H7 (cell line): Measurements from ENCODE around the gene SLC45A1. TPM values are rescaled to one million over a fixed set of nuclear protein-coding genes. Genes with fewer than 3 reads are reported as not detected.

Experiments
- DNase-seq: peaks from one replicate; pipeline ENCODE4 v3.0.0; 2012
- H3K27me3 ChIP-seq: 2 replicates; pipeline ENCODE4 v1.6.0; 2011; ENCODE audit warnings: mild to moderate bottlenecking, low read length; ENCODE audit not compliant: control insufficient read depth, insufficient read depth
- H3K36me3 ChIP-seq: replicated peaks from 2 replicates; pipeline ENCODE4 v1.5.1; 2011; ENCODE audit warnings: low read length; ENCODE audit not compliant: control insufficient read depth, insufficient read depth
- H3K4me3 ChIP-seq: 2 replicates; pipeline ENCODE4 v1.5.1; 2011; ENCODE audit warnings: low read depth, mild to moderate bottlenecking, control low read depth, low read length, moderate library complexity; ENCODE audit not compliant: insufficient read depth
- total RNA-seq: library from RNA; depleted of rRNA; stranded (reverse); fragments of >200 nt; shearing (Covaris generic); gene quantifications from 2 replicates; pipeline ENCODE4 v1.2.3, GENCODE V29; 2014

Gene SLC45A1
- total RNA-seq, 1 experiment from 2014 or later, result 0.90 TPM

DNA sequence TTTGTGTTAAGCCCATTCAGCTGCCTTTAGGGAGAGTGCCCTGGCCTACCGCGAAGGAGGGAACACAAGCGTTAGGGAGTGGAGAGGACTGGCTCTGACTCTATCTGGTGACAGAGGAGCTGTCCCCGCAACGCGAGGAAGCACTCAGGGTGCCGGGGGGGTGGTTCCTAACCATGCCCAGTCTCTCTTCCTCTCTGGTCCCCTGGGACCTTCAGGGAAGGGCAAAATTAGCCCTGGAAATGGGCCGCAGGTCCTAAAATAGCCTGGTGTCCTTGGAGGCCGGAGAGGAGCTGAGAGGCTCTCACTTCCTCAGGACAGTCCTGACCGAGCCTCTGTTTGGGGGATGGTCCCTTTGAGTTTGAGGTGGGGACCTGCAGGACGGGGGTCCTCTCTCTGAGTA lies 5.8 kb downstream of the SLC45A1 start:
- H3K36me3 ChIP-seq, result no peaks in the 10 kb centered on the region
- peak; percentile 56 for DNase-seq
- H3K4me3 ChIP-seq, result no peak overlapping the region
- peaks cover under 1% of the 10 kb centered on the region; the same call in 1 of the 2 replicates for H3K27me3 ChIP-seq

DNA sequence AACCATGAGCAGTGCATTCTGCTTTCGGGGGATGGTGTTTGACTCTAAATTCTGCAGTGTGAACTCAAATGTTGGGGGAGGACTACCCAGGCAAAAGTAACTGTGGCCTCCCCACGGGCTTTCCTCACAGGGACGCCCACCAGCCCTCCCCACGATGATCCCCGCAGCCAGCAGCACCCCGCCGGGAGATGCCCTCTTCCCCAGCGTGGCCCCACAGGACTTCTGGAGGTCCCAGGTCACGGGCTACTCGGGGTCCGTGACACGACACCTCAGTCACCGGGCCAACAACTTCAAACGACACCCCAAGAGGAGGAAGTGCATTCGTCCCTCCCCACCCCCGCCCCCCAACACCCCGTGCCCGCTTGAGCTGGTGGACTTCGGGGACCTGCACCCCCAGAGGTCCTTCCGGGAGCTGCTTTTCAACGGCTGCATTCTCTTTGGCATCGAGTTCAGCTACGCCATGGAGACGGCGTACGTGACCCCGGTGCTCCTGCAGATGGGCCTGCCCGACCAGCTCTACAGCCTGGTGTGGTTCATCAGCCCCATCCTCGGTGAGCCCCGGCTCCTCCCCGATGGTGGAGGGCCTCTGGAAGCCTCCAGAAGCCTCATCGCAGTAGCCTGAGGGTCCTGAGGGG lies 6.4 kb downstream of the SLC45A1 start:
- no peaks in the 10 kb centered on the region for H3K27me3 ChIP-seq
- H3K36me3 ChIP-seq, result no peaks in the 10 kb centered on the region
- no peak overlapping the region for H3K4me3 ChIP-seq
- DNase-seq, result peak; percentile 49

DNA sequence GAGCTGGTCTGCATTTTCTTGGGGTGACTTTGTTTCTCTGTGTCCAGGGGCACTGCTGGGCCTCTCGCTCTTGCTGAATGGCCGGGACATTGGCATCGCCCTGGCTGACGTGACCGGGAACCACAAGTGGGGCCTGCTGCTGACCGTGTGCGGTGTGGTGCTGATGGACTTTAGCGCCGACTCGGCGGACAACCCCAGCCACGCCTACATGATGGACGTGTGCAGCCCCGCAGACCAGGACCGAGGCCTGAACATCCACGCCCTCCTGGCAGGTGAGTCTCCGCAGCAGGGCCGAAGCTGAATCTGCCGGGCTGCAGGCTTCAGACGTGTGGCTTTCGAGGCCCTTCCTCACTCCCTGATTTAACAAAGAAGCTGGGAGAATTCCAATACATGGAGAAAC lies 7.9 kb downstream of the SLC45A1 start:
- Histone ChIP-seq H3K27me3 (no peaks in the 10 kb centered on the region), H3K36me3 (no peaks in the 10 kb centered on the region), H3K4me3 (no peak overlapping the region)
- DNase-seq, result peak; percentile 38

DNA sequence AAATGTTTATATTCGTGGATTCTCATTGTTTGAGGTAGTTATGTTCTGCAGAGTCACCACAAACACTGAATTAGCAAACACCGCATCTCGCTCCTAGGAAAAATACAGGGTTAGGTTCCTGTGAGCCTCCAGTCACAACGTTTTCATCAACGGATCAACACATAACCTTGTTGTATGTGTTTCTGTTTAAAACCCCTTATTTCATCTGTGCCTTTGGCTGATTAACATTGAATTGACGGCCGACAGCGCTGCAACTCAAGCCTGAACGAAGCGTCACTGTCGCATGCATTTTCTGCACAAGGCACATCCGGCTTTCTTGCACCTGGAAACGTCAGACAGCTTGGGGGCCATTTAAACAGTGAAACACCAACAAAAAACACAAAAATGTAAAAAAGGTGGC lies 8.4 kb downstream of the SLC45A1 start:
- Histone ChIP-seq H3K36me3 (no peaks in the 10 kb centered on the region), H3K27me3 (no peaks in the 10 kb centered on the region), H3K4me3 (no peak overlapping the region)
- DNase-seq, result no peak

DNA sequence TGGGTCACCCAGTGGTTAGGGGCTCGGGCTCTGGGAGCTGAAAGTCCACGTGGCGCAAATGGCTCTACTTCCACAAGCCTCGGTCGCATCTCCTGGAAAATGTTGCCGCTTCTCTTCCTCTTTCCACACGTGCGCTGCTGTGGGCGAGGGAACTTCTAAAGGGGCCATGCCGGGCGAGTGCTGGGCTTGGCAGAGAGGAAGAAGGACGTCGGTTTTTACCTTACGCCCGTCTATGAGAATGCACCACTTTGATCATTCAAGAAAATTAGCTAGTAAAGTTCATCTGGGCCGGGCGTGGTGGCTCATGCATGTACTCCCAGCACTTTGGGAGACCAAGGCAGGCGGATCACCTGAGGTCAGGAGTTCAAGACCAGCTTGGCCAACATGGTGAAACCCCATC lies 10.4 kb downstream of the SLC45A1 start:
- no peak overlapping the region for H3K4me3 ChIP-seq
- no peak for DNase-seq
- no peaks in the 10 kb centered on the region for H3K27me3 ChIP-seq
- H3K36me3 ChIP-seq, result no peaks in the 10 kb centered on the region

DNA sequence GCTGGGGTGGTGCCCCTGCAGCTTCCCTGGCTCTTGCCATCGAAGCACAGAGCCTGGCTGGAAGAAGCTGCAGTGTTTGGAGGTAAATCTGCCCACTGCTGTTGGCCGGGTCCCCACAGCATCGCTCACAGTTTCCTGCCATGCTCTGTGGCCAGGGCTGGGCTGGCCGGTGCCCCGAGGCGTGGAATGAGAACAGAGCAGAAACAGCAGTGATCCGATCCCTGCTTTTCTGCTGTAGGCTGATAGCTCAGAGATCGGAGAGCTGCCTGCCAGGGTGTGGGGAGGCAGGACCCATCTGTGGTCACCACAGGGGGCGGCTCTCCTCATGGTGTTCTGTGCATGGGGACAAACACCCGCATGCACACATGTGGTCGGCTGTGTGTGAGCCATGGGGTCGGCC lies 11.5 kb downstream of the SLC45A1 start:
- H3K36me3 ChIP-seq, result no peaks in the 10 kb centered on the region
- no peaks in the 10 kb centered on the region for H3K27me3 ChIP-seq
- H3K4me3 ChIP-seq, result no peak overlapping the region
- peak; percentile 43 for DNase-seq

DNA sequence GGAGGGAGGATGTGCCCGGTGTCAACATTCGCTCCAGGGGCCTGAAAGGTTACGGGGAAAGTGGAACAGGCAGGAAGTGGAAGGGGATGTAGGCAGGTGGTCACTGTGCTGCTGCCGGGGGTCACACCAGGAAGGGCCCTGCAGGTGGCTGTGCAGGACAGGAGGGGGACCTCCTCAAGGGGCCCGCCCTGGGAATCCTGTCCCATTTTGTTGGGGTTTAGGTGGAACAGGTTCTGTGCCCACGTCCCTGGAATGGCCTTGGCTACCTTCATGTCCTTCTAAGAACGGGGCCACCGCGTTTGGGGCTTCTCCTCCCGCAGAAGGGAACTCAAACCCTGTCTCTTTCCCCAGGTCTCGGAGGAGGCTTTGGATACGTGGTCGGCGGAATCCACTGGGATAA lies 11.9 kb downstream of the SLC45A1 start:
- Histone ChIP-seq H3K27me3 (no peaks in the 10 kb centered on the region), H3K36me3 (no peaks in the 10 kb centered on the region)
- DNase-seq, result peak; percentile 47

DNA sequence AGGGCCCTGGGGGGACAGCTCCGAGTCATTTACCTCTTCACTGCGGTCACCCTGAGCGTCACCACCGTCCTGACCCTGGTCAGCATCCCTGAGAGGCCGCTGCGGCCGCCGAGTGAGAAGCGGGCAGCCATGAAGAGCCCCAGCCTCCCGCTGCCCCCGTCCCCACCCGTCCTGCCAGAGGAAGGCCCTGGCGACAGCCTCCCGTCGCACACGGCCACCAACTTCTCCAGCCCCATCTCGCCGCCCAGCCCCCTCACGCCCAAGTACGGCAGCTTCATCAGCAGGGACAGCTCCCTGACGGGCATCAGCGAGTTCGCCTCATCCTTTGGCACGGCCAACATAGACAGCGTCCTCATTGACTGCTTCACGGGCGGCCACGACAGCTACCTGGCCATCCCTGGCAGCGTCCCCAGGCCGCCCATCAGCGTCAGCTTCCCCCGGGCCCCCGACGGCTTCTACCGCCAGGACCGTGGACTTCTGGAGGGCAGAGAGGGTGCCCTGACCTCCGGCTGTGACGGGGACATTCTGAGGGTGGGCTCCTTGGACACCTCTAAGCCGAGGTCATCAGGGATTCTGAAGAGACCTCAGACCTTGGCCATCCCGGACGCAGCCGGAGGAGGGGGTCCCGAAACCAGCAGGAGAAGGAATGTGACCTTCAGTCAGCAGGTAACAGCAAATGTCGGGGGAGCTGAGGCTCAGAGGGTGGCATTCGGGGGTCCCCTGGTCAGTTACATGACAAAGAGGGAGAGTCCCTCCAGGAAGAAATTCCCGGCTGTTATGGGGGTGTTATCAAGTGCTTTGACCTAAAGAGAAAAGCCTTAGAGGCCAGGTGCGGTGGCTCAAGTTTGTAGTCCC lies 12.6 kb downstream of the SLC45A1 start:
- no peak overlapping the region for H3K4me3 ChIP-seq
- no peaks in the 10 kb centered on the region for H3K36me3 ChIP-seq
- DNase-seq, result peak; percentile 55
- no peaks in the 10 kb centered on the region for H3K27me3 ChIP-seq

More for the DNA sequence above, 11.9 kb downstream of the SLC45A1 start:
- no peak overlapping the region for H3K4me3 ChIP-seq

DNA sequence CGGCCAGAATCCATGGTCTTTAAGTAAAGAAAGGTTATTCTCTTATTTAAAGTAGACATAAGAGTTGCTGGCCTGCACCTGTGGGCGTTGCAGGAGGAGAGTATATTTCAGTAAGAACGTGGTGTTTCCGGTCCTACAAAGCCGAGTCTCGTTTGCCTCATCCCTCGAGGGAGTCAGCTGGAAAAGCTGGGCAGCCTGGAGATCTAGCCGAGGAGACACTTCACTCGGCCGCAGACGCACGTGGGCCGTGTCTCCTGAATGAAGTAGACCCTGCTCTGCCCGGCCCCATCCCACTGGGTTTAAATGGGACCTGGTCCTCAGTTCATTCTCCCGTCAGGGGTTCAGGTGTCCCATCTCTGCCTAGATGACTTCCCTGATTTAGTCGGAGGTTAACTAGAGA lies 14.9 kb downstream of the SLC45A1 start:
- Histone ChIP-seq H3K4me3 (no peak overlapping the region), H3K36me3 (no peaks in the 10 kb centered on the region), H3K27me3 (no peaks in the 10 kb centered on the region)
- DNase-seq, result peak; percentile 23

DNA sequence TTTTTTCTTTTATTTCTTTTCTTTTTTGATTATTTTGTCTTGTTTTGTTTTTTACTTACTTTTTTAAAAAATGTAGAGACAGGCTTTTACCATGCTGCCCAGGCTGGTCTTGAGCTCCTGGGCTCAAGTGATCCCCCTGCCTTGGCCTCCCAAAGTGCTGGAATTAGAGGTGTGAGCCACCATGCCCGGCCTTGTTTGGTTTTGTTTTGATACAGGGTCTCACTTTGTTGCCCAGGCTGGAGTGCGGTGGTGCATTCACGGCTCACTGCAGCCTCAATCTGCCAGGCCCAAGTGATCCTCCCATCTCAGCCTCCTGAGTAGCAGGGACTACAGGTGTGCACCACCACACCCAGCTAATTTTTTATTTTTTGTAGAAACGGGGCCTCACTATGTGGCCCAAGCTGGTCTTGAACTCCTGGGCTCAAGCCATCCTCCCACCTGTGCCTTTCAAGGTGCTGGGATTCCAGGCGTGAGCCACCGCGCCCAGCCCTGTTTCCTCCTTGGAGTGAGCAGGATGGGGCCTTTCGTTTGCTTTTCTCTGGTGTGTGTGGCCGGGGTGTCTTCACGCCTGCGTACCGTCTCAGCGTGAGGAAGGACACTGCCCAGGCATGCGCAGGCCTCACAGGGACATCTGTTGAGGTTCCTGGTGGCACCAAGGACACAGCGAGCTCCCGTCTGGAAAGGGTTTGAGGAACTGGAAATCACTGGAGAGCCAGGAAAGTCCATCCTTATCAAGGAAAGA lies 15.5 kb downstream of the SLC45A1 start:
- Histone ChIP-seq H3K4me3 (no peak overlapping the region), H3K27me3 (no peaks in the 10 kb centered on the region), H3K36me3 (no peaks in the 10 kb centered on the region)
- peak; percentile 25 for DNase-seq

DNA sequence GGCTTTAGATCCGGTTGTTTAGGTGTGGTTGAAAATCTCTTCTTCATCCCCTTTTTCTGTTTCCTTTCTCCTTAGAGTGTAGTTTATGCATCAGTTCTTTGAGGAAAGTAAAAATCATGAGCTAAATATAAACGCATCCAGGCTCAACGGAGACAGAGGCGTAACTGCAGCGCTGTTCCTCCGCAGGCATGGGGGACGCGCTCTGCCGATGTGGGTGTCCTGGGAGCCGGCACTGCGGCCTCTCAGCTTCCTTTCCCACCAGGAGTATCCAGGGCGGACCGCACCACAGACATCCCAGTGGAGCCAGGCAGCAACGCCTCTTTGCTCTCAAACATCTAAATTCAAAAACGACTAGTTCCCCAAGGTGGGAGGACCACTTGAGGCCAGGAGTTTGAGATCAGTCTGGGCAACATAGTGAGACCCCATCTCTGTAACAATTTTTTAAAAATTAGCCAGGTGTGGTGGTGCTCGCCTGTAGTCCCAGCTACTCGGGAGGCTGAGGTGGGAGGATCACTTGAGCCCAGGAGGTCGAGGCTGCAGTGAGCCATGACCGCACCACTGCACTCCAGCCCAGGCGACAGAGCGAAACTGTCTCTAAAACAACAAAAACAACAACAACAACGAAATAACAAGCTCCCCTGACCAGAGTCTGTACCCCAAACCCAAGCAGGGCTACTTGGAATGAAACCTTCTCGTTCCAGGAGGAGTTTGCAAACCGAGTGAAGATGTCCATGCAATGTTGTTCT lies 16.4 kb downstream of the SLC45A1 start:
- Histone ChIP-seq H3K36me3 (no peaks in the 10 kb centered on the region), H3K4me3 (no peak overlapping the region), H3K27me3 (no peaks in the 10 kb centered on the region)
- DNase-seq, result peak; percentile 33

DNA sequence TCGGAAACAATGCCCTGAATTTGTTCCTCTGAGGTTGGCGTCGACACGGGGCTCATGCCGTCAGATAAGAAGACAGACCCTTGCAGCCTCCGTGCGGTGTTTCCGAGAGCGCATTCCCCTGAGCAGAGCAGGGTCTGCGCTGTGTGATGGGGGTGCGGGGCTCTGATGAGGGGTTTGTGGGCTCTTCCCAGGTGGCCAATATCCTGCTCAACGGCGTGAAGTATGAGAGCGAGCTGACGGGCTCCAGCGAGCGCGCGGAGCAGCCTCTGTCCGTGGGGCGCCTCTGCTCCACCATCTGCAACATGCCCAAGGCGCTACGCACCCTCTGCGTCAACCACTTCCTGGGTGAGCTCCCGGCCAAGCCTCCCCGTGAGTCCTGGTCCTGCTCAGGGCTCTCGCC lies 17.3 kb downstream of the SLC45A1 start:
- DNase-seq, result peak; percentile 59

DNA sequence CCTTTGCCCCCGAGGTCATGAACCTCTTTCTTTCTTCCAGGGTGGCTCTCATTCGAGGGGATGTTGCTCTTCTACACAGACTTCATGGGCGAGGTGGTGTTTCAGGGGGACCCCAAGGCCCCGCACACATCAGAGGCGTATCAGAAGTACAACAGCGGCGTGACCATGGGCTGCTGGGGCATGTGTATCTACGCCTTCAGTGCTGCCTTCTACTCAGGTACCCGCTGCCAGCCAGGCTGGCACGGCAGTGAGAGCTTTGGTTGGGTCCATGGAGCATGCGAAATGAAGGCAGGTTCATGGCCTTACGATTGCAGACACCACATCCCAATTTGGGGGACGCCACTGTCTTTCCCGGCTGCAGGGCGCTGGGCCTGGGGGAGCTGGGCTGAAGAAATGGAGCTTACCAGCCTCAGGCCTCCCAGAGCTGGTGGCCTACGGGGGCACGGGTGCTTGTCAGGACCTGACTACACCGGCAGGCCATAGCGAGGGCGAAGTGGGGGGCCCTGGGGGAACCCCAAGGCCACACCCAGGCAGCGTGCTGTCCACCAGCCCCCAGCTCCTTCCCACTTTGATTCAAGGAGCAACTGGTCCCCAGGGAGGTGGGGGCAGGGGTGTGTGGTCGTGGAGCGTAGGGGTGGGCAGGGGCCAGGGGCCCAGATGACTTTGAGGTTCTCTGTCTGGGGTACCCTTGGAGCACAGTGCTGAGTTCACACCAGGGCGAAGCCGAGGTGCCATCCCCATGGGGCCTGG lies 20.0 kb downstream of the SLC45A1 start:
- no peak overlapping the region for H3K4me3 ChIP-seq

More for the DNA sequence above, 17.3 kb downstream of the SLC45A1 start:
- H3K36me3 ChIP-seq, result no peaks in the 10 kb centered on the region
- no peaks in the 10 kb centered on the region for H3K27me3 ChIP-seq
- no peak overlapping the region for H3K4me3 ChIP-seq

More for the DNA sequence above, 20.0 kb downstream of the SLC45A1 start:
- no peaks in the 10 kb centered on the region for H3K27me3 ChIP-seq
- H3K36me3 ChIP-seq, result no peaks in the 10 kb centered on the region
- DNase-seq, result no peak
